H1 (cell line): Measurements from ENCODE around the gene SHISA6. TPM values are rescaled to one million over a fixed set of nuclear protein-coding genes. Genes with fewer than 3 reads are reported as not detected.

Experiments
- RAD21 ChIP-seq, 2 experiments: IDR thresholded peaks in 1 of 2; conservative IDR thresholded peaks in 1 of 2; 2 replicates each; pipeline ENCODE4 v1.6.1; 2011; ENCODE audit warnings: low read depth in 2 of 2, low read length in 2 of 2, improper control_type of control experiment in 1 of 2, inconsistent platforms in 1 of 2, mild to moderate bottlenecking in 1 of 2, moderate library complexity in 1 of 2
- SP4 ChIP-seq: IDR thresholded peaks from 2 replicates; pipeline ENCODE4 v1.6.1; 2012; ENCODE audit warnings: low read length, inconsistent platforms
- polyA plus RNA-seq, 7 experiments: library from polyadenylated mRNA; depleted of rRNA in 3 of 7; stranded (reverse) in 5 of 7; unstranded in 2 of 7; fragments of >200 nt in 5 of 7; fragments of 200-250 nt in 2 of 7; gene quantifications; 1 replicate in 5 of 7; 2 replicates in 1 of 7; 4 replicates in 1 of 7; pipeline versions ENCODE4 v1.2.1 to v1.2.3, GENCODE V29; 2011 to 2013; ENCODE audit warnings: missing spikeins in 2 of 7, mixed read lengths in 2 of 7
- total RNA-seq: library from RNA; stranded (reverse); fragmentation: NEBNext Ultra II Directional; extraction: Animal tissue kit (Norgen Biotek cat#: 25700); gene quantifications from 2 replicates; pipeline ENCODE4 v1.2.1, GENCODE V29; 2021

SHISA6 gene
- total and polyA plus RNA-seq, 2 of the 8 experiments (the other 6 are each of a cell fraction or from before 2014, with no cell fraction given): 2.9 to 4.8 TPM

GRCh38 chr17:11272191-11272590 lies 31.2 kb downstream of the SHISA6 start (continued):
- no peak for TF ChIP-seq RAD21 (IDR thresholded peaks at IDR 0.05 in 1 of 2, conservative IDR thresholded peaks at IDR 0.05 in 1 of 2; ENCODE audit: low read depth in 2 of 2, low read length in 2 of 2)
- no peak for TF ChIP-seq SP4
